HG03354 (cell line): ENCODE measurements around the gene SLC12A8.

ENCODE experiments used
- ATAC-seq: cut with Tn5 transposase; IDR thresholded peaks from one replicate; pipeline ENCODE4 v1.9.1; 2021; ENCODE audit warnings: mild to moderate bottlenecking; ENCODE audit not compliant: unreplicated experiment, poor library complexity, severe bottlenecking

Gene SLC12A8

DNA sequence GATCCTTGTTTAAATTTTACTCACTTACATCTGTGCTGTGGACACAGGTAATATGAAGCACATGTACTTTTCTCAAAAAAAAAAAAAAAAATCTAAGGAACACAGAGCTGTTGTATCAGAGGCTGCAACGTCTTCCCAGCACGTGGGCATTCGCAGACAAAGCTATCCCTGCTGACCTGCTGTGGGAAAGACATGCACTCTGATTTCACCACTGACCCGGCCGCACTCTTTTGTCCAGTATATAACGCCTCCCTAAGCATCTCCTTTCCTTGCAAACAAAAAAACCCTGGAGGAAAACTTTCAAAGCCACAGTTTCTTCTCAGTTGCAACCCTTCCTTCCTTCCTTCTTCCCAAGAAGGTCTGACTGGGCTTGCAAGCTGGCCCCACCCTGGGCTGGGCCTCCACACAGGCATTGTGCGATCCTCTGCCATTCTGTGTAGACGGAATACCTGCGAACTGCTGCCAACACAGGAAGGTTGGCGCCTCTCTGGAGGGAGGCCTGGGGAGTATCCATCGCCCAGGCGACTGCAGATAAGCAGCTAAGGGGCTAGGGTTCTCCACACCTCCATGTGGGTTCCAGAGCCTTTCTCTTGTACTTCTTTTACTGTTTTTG is 50.8 kb downstream of the SLC12A8 start:
- no peak for ATAC-seq

DNA sequence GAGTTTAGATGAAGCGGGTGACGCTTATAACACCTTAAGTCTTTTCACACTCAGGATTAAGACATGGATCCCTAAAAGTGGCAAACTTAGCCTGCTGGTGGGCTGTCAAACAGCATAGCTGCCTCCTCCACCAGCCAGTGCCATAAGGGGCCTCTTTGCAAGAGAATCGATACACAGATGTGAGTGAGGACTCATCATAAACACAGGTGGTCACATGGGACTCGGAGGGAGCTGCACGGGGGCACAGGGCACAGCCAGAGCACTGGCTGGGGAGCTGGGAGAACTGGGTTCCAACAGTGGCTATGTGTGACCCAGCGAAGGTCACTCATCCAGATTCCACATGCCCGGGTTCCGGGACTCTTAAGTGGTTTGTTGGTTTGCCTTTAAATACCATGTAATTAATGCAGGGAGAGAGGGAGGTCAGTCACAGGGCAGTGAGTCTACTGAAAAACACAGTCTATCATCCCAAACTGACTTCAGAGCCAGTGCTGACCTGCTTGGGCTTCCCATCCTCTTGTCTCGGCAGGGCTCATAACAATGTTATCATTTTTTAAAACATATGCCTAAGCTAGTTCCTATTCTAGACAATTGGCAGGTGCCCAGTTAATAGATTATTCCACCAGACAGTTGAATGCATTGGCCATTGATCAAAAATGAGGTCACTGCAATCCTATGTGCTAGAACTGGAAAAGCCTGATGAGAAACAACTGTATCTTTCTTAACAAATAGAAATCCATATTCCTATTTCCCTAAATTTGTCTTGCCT is 51.8 kb downstream of the SLC12A8 start:
- no peak for ATAC-seq

DNA sequence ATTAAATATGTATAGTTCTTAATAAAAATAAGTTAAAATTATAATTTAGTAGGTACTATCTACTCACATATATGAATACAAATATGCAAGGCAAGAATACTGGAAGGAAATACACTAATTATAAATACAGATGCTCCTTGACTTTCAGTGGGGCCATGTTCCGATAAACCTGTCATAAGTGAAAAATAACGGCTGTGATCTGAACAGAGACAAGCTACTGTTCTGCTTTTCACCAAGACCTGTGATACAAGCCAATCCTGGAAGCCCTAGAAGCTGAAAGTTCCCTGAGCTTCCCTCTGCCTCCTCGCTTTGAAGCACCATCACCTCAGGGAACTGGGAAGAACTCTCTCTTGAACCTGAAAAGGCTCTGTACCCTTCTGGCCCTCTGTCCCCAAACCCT is 55.4 kb downstream of the SLC12A8 start:
- ATAC-seq = no peak

DNA sequence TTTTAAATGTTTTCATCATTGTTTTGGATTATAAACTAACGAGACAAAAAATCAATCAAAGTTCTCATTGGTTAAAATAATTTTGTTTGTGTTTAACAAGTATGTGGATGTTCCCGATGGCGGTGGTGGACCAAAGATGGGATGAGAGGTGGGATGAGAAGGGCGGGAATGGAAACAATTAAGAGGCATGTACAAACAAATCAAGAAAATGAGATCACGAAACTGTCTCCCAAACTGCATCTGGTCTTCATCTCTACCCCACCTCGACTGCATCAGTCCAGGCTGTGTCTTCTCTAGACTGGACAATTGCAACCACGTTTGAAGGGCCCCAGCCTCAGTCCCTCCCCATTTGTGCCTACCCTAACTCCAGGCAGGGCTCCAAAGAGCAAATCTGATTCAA is 56.1 kb downstream of the SLC12A8 start:
- no peak for ATAC-seq

DNA sequence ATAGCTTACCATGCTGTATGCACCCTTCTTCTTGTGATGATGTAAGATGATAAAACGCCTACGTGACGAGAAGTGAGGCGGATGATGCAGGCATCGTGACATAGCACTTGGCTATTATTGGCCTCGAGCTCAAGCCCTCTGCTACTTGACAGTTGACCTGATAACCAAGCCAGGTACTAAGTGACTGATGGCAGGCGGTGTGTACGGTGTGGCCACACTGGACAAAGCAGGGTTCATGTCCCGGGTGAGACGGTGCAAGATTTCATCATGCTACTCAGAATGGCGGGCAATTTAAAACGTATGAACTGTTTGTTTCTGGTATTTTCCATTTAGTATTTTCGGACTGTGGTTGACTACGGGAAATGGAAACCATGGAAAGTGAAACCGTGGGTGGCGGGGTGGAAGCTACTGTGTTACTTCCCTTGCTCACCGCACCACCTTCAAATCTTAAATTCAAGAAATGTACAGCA is 57.7 kb downstream of the SLC12A8 start:
- no peak for ATAC-seq

DNA sequence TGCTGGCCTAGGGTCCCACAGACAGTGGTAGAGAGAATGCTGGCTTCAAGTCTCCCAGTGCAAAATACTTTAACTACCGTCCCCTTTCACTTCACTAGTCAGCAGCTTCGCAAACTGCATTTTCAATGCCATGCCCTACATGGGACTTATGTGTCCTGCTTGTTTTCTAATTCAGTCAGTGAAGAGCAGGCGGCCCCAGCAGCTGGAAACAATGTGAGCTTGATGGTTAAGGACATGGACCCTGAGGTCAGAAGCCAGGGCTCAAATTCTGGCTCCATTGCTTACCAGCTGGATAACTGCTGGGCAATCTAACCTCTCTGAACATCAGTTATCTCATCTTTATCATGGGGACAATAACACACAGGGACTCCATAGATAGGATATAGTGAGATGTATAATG is 58.4 kb downstream of the SLC12A8 start:
- ATAC-seq = no peak

DNA sequence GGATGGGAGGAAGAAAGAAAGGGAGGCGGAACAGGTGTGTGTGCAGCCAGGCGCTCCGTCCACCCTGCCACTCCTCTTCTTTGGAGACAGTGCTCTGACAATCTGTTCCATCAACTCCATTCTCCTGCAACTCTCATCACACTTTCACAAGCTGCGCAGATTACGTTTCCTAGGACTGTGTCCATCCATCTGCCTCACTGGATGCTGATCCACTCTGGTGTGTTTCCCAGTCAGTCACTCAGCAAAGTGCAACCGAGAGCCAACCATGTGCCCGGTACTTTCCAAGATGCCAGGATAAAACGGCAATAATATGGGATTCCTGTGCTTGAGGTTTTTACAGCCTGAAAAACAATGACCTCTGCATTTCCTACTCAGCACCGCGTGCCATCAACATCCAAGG is 59.6 kb downstream of the SLC12A8 start:
- ATAC-seq = no peak

DNA sequence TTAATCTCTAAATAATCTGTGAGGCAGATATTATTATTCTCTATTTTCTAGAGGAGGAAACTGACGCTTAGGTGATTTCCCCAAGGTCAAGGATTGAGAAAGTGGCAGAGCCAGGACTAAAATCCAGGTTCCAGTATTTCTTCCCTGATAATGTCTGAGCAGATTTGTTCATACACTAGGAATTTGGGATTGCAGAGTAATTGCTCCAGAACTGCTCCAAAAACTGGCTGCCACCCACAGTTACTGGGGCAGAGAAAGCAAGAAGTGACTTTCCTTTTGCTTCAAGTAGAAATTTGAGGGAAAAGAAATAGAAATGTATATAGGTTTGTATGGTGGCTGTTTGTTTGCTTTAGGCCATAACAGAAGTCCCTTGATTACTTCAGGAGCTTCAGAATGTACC is 60.6 kb downstream of the SLC12A8 start:
- no peak for ATAC-seq

DNA sequence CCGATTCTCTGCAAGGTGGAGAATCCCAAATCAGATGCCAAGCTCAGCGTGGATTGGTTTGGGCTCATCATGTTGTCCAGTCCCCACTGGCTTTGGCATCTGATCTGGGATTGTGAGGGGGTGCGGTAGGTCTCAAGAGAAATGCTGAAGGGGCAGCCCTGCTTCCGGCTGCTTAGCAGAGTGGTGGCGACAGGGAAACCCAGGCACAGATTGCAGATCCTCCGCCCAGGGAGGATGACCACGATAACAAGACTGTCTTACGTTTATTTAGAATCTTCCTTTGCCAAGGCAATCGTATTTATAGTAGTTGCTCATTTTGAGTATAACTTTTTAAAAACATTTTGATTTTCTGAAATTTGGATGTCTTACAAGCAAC is 61.1 kb downstream of the SLC12A8 start:
- no peak for ATAC-seq

DNA sequence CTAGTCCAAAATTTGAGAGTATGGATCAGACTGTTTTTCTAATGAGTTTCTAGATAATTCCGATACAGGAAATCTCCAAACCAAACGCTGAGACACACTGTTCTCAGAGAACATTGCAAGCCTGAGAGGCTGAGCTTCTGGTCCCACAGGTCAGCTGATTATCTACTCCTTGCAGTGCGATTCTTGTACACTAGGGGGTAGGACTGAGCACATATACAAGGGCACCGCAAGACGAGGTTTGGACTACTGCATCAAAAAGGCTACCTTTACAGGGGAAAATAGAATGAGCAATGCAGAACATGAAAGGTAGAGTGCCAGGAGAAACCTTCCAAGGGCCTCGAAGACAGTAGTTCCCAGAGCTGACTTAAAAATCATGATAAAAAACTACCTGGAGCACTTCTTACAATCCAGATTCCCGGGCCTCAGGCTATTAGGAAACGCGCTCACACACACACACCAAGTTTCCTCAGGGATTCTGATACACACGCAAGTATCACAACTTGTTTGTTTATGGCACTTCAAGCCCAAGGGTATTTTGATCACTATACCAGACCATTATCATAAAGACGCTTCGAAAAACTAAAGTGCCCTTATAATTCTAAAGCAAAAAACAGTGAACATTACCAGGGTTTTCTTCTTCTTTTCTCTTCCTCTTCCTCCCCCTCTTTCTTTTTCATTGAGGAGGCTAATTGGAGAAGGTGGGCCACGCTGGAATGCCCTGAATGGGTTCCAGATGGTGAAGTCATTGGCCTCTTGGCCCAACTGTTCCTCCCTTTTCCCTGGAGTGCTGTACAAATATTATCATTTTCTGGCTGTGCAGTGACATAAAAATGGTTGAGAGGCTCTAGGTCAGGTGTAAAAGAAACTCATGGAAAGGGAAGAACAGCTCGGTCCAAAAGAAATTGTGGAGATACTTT is 61.8 kb downstream of the SLC12A8 start:
- no peak for ATAC-seq

DNA sequence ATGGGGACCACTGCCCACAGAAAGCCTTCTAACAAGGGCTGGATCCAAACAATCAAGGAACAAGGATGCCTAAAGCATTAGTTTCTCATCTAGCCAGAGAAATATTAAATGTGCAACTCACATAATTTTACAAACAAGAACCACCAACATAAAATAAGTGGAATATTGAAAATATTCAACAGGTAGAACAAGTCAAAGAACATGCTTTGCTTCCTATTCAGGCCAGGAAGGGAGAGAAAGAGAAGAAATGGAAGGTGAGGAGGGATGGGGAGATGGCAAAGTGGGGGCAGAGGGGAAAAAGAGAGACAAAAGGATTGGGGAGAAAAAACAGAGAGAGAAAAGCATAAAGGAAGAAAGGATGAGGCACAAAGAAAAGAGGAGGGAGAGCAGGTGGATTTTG is 63.1 kb downstream of the SLC12A8 start:
- ATAC-seq = no peak

DNA sequence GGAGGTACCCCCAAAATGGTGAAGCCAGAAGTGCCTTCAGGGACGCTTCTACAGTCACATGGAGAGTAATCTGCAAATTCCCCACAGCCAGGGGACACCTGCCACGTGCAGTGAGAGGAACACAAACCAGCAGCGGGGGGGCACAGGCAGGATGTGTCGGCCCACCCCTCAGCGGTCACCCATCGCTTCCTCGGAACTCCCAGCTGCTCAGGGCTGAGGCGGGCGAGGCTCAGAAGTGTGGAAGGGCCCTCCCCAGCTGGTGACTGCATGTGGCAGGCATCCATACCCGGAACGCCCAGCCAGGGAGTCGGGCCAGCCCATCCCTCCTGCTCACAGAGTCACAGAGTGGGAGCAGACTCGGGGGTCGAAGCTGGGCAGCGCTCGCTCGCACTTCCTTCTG is 63.7 kb downstream of the SLC12A8 start:
- ATAC-seq = no peak

DNA sequence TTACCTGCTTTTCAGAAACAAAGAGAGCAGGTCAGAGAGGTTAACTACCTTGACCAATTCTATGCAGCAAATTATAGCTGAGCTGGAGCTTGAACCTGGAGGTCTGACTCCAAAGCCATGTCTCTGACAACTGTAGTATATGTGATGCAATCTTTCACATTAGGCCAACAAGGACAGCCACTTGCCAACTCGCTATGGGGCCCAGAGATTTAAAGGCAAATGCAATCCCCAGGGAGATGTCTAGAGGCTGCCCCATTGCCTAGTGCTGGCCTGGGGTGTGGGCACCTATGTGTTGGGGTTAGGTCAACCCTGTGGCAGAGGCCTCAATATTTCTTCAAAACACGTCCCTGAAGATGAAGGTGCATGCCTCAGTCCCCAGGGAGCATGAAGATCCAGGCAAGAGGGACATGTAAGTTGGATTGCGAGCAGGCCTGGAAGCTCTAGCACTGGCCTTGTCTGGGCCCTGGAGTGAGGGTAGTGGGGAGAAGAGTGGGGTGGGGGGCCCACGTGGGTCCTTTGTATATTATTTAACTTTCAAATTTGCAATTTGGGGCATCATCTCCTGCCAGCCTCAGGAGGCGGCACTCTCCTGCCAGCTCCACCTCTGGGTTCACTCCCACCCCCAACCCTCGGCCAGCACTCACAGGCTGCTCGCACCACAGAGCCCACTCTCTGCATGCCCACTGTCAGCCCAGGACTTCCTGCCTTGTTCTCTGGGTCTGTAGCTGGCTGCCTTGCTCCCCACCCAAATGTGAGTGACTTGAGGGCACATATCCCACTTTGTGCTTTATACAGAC is 64.3 kb downstream of the SLC12A8 start:
- ATAC-seq = no peak

DNA sequence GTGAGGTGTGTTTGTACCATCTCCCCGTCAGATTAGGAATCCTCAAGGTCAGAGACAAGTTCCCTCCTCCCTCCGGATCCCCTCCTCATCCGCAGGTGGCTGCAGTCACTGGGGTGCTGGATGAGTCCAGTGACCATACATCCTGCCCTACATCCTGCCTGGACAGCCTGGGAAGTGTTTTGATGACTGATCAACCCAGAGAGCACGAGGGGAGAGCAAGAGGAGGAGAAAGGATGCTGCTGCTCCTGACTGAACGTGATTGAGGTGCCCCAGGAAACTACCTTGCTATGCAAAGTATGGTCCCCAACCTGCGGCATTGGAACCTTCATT is 65.1 kb downstream of the SLC12A8 start:
- ATAC-seq = no peak

DNA sequence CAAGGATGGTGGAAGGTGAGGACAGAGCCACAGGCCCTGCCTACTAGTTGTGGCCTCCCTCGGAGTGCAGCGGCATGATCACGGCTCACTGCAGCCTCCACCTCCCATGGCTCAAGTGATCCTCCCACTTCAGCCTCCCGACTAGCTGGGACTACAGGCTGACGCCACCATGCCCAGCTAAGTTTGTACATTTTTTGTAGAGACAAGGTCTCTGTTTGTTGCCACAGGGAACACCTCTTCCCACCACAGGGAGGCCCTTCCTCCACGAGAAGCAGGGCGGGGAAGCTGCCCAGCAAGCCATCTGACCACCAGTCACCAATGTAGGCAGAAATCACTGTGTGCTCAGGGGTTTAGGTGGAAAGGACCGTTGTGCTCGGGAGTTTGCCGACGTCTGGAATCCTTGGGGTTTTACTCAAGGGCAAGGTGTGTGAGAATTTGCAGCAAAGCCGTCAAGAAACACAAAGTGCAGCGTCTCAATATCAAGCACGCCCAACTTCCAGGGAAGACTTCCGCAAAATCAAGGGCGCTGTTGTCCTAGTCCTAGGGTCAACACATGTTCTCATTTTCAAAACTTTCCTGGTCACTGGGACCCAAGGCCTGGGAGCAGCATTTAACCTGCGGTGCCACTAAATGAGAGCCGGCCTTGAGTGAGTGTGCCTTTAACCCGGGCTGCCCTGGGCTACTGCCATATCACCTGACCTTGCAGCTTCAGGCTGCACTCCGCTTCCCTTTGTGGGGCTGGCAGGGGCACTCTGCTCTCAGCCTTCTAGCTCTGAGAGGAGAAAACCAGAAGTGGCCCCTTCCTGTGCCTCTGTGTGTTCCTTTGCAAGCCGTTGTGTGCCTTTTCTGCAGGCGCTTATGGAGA is 65.7 kb downstream of the SLC12A8 start:
- peak; percentile 61 for ATAC-seq

DNA sequence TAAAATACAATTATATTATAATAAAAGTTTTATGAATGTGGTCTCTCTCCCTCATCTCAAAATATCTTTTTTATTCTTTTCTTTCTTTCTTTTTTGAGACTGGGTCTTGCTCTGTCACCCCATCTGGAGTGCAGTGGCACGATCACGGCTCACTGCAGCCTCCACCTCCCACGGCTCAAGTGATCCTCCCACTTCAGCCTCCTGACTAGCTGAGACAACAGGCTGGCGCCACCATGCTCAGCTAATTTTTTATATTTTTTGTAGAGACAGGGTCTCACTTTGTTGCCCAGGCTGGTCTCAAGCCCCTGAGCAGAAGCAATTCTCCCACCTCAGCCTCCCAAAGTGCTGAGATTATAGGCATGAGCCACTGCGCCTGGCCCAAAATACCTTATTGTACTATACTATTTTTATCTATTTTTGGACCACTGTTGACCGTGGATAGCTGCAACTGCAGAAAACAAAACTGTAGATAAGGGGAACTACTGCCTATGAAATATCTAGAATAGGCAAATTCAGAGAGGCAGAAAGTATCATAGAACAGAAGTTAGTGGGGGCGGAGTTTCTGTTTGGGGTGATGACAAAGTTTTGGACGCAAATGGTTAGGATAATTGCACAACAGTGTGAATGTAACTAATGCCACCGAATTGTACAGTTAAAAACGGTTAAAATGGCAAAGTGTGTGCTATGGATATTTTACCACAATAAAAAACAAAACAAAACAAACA is 66.6 kb downstream of the SLC12A8 start:
- no peak for ATAC-seq

DNA sequence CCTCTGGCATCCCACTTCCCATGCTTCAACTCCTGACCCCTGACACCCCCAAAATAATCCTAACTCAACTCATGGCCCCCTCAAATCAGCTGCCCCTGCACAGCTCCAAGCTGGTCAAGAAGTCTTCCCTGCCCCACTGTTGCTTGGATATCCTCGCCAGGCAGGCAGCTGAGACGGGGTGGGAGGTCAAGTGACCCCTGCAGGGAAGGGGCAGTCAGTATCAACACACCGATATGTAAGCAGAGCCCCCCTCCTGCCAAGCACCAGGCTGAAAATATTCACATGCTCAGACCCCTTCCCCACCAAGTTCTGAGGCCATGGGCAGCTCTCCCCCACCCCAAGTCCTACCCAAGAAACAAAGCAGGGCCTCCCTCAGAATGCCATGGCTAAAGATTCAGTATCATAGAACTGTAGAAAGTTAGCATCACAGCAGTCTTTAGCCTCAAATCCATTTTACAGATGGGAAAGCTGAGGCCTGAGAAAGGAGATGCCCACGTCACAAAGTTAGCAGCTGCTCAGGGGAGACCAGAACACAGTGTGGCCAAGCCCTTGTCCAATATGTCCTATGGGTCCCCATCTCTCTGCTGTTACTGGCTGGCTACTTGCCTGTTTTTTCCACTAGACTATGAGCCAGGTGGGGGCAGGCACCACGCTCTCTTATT is 67.8 kb downstream of the SLC12A8 start:
- ATAC-seq = no peak
